ENCODE data around the gene RANBP9. TPM values are rescaled to one million over a fixed set of nuclear protein-coding genes. Genes with fewer than 3 reads are reported as not detected.

Gene RANBP9
- total and polyA plus RNA-seq, 9 of the 15 experiments (the other 6 are each of a cell fraction or from before 2014, with no cell fraction given) = 27.5 to 130 (median 61.5) TPM

GRCh38 chr6:13733178-13733887 lies 21.7 kb upstream of the RANBP9 start:
- POLR2A ChIA-PET = interaction anchor here (0.6 to 0.8 kb wide), 3 partner anchors 20 to 592 kb away, joined by 3 to 4 read pairs (median 3); no protein-coding TSS in a partner anchor
- in situ Hi-C loops (cut with MboI) = no loop called here
- Histone ChIP-seq H3K9me1 (ENCODE audit: control insufficient read depth, insufficient read depth, low read length) (no peaks in the 10 kb centered on the region), H3K36me3 (ENCODE audit: control insufficient read depth, insufficient read depth, low read length) (no peaks in the 10 kb centered on the region), H3K4me1 (replicated peaks in 1 of 2; ENCODE audit: control insufficient read depth in 2 of 2, insufficient read depth in 2 of 2, low read length in 2 of 2) (peaks cover 0 to 4% of the 10 kb centered on the region in 2 experiments; a peak in 2 of 5 replicates), H3K4me3 (no peak overlapping the region), H2AFZ (ENCODE audit: low read depth, low read length) (peak overlapping the region; percentile 75), H3K4me2 (ENCODE audit: insufficient read depth, low read length) (peak overlapping the region; percentile 43; the same call in 1 of the 2 replicates), H3K9me3 (replicated peaks; ENCODE audit: control insufficient read depth, insufficient read depth, low read depth, low read length) (no peaks in the 10 kb centered on the region), H3K27ac (ENCODE audit: extremely low read depth, low read depth, low read length) (no peak overlapping the region), H4K20me1 (replicated peaks; ENCODE audit: control insufficient read depth, insufficient read depth, low read length) (no peaks in the 10 kb centered on the region), H3K79me2 (ENCODE audit: control insufficient read depth, insufficient read depth, low read length) (no peaks in the 10 kb centered on the region), H3K27me3 (ENCODE audit: control insufficient read depth in 2 of 2, insufficient read depth in 2 of 2, low read length in 2 of 2) (no peaks in the 10 kb centered on the region; a peak in 1 of 5 replicates), H3K9ac (ENCODE audit: insufficient read depth in 1 of 2, low read depth in 2 of 2, low read length in 2 of 2) (peak overlapping the region in 1 of 2 experiments; percentile 31; a peak in 1 of 4 replicates)
- peak in 2 of 4 experiments; percentile 36 to 46 for DNase-seq (ENCODE audit: extremely low read depth in 1 of 4, low spot score in 3 of 4)
- intact Hi-C loops (cut with micrococcal nuclease) = no loop called here
- CTCF ChIA-PET (ENCODE audit: low intra/inter-chr PET ratio) = no interaction called here
- ATAC-seq = peak; percentile 83
- FAIRE-seq = peak; percentile 11
- 26% methylated on average over 17 of the region's 17 CpGs for WGBS (ENCODE audit: insufficient coverage, low coverage, missing lambda C conversion rate)
- no TSS peak for BruUV-seq (replicated peaks)
- TF ChIP-seq SMAD3 (CRISPR knock-in tag; conservative IDR thresholded peaks at IDR 0.05) (no peak), ELF4 (CRISPR knock-in tag; IDR thresholded peaks at IDR 0.05) (0 out of 2 replicates have a peak, but pooled peaks have one; percentile 17), MYC (IDR thresholded peaks at IDR 0.05; ENCODE audit: low read depth, low read length) (peak; percentile 82), MYC (CRISPR knock-in tag; IDR thresholded peaks at IDR 0.05; ENCODE audit: borderline replicate concordance, low read depth) (no peak), EP400 (IDR thresholded peaks at IDR 0.05) (peak; percentile 47; the same call in 1 of the 2 replicates), AFF4 (CRISPR knock-in tag; IDR thresholded peaks at IDR 0.05) (no peak), ZNF75A (CRISPR knock-in tag; IDR thresholded peaks at IDR 0.05) (no peak), JUND (IDR thresholded peaks at IDR 0.05; ENCODE audit: borderline replicate concordance, low read depth, low read length) (no peak), JUND (tag; IDR thresholded peaks at IDR 0.05; ENCODE audit: borderline replicate concordance, low read depth, low read length) (no peak), L3MBTL2 (IDR thresholded peaks at IDR 0.05) (peak; percentile 82), SOX6 (IDR thresholded peaks at IDR 0.05) (0 out of 2 replicates have a peak, but pooled peaks have one; percentile 21)

Data from K562 (cell line).